ENCODE measurements around the gene C16orf86.

C16orf86 gene

GRCh38 chr16:67694611-67695010 lies 28.0 kb downstream of the C16orf86 start:
- TF ChIP-seq, protein P1, sequence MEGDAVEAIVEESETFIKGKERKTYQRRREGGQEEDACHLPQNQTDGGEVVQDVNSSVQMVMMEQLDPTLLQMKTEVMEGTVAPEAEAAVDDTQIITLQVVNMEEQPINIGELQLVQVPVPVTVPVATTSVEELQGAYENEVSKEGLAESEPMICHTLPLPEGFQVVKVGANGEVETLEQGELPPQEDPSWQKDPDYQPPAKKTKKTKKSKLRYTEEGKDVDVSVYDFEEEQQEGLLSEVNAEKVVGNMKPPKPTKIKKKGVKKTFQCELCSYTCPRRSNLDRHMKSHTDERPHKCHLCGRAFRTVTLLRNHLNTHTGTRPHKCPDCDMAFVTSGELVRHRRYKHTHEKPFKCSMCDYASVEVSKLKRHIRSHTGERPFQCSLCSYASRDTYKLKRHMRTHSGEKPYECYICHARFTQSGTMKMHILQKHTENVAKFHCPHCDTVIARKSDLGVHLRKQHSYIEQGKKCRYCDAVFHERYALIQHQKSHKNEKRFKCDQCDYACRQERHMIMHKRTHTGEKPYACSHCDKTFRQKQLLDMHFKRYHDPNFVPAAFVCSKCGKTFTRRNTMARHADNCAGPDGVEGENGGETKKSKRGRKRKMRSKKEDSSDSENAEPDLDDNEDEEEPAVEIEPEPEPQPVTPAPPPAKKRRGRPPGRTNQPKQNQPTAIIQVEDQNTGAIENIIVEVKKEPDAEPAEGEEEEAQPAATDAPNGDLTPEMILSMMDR (IDR thresholded peaks at IDR 0.05; ENCODE audit: low read depth, low read length, missing control alignments) = no peak
- no peak overlapping the region for H3K4me3 ChIP-seq (ENCODE audit: low read depth, low read length)
- DNase-seq (ENCODE audit: low read depth) = no peak

DNA sequence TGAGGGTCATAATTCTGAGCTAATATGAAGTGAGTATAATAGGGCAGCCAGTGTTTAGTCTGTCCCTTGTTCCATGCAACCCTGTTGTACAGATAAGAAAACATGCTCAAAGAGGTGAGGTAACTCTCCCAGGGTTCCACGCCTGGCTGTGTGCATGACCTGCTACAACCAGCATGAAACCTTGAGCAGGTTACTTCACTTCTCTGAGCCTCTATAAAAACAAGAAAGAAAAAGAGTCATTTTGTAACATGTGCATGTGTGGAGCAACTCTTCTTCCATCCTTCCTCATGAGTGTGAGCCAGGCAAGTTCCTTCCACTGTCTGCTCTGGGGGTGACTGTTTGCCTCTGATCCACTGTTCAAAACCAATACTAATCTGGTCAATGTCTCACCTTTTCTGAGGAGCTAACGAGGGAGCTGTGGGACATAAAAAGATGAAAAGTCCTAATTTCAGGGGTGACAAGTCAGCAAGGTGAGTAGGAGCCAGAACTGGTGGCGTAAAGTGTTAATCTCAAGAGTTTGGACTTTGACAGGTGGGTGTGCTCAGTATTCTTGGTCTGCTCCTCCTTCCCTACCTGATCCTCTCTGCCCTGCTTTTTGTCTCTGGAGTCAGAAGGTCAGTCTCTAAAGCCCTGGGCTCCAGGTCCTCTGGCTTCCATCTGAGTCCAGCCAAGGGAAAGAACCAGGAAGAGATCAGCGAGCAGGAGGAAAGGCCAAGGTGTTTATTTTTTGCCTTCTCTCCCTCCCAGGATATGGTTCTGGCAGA lies 31.0 kb downstream of the C16orf86 start:
- DNase-seq (ENCODE audit: low read depth) = no peak
- H3K4me3 ChIP-seq (ENCODE audit: low read depth, low read length) = no peak overlapping the region
- TF ChIP-seq, protein P1 (IDR thresholded peaks at IDR 0.05; ENCODE audit: low read depth, low read length, missing control alignments) = no peak

- TF ChIP-seq, protein P1 (IDR thresholded peaks at IDR 0.05; ENCODE audit: low read depth, low read length, missing control alignments) = no peak
- H3K4me3 ChIP-seq (ENCODE audit: low read depth, low read length) = no peak overlapping the region
- DNase-seq (ENCODE audit: low read depth) = no peak
Measured at GRCh38 chr16:67699265-67699664, 32.7 kb downstream of the C16orf86 start.

GRCh38 chr16:67701420-67701819 lies 34.8 kb downstream of the C16orf86 start:
- no peak for DNase-seq (ENCODE audit: low read depth)
- TF ChIP-seq, protein P1 (IDR thresholded peaks at IDR 0.05; ENCODE audit: low read depth, low read length, missing control alignments) = no peak
- H3K4me3 ChIP-seq (ENCODE audit: low read depth, low read length) = no peak overlapping the region

DNA sequence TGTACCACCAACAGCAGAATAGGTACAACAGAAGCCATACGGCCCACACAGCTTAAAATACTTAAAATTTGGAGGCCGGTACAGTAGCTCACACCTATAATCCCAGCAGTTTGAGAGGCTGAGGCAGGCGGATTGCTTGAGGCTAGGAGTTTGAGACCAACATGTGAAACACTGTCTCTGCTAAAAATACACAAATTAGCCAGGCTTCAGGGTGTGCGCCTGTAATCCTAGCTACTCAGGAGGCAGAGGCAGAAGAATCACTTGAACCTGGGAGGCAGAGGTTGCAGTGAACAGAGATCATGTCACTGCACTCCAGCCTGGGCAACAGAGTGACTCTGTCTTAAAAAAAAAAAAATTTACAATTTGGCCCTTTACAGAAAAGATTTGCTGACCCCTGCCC lies 35.5 kb downstream of the C16orf86 start:
- TF ChIP-seq, protein P1 (IDR thresholded peaks at IDR 0.05; ENCODE audit: low read depth, low read length, missing control alignments) = no peak
- no peak overlapping the region for H3K4me3 ChIP-seq (ENCODE audit: low read depth, low read length)
- DNase-seq (ENCODE audit: low read depth) = no peak

- DNase-seq (ENCODE audit: low read depth) = no peak
- no peak overlapping the region for H3K4me3 ChIP-seq (ENCODE audit: low read depth, low read length)
- TF ChIP-seq, protein P1 (IDR thresholded peaks at IDR 0.05; ENCODE audit: low read depth, low read length, missing control alignments) = no peak
Measured at GRCh38 chr16:67703626-67704025, 37.0 kb downstream of the C16orf86 start.

GRCh38 chr16:67704110-67704509 lies 37.5 kb downstream of the C16orf86 start:
- no peak overlapping the region for H3K4me3 ChIP-seq (ENCODE audit: low read depth, low read length)
- TF ChIP-seq, protein P1 (IDR thresholded peaks at IDR 0.05; ENCODE audit: low read depth, low read length, missing control alignments) = no peak
- DNase-seq (ENCODE audit: low read depth) = no peak
